SU-DHL-6 (cell line): Measurements from ENCODE around the gene RRAD.

ENCODE experiments used
- EZH2phosphoT487 ChIP-seq: fragments of 200-600 bp; sonication (generic), shearing (Covaris generic); conservative IDR thresholded peaks from 2 replicates; pipeline ENCODE4 v1.6.1; 2018; ENCODE audit warnings: mild to moderate bottlenecking, antibody characterized with exemption, low read length, moderate library complexity, mixed read lengths
- TF ChIP-seq, protein P1 (sequence below): fragments of 200-600 bp; sonication (generic); IDR thresholded peaks from one replicate; pipeline ENCODE4 v1.5.1; 2017; ENCODE audit warnings: antibody characterized with exemption, mild to moderate bottlenecking, low read length, moderate library complexity; ENCODE audit not compliant: insufficient read depth, poor library complexity, severe bottlenecking

DNA sequence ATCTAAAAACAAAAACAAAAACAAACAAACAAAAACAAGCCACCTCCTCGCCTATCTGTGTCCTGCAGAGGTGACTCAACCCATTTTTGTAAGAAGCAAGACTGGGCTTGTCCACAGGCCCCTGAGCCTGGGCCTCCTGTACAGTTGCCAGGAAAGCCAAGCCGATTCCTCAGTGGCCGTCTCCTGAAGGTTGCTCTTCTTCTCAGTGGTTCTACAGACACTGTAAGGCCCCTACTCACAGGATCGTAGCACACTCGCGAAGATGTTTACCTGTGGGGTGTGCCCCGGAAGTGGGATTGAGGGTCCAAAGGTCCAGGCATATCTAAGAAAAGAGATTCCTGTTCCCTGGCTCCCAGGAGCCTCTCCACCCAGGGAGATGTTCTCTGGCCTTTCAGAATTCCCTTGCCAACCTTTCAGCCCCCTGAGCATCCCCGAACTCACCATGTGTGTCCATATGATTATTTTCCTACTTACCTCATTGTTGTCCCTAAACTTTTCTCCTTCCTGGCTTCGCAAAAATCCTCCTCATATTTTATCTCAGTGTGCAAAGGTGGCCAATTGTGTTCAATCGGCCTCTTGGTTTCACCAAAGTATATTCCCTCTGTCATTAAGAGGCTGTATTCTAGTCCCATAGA lies 28.2 kb upstream of the RRAD start:
- TF ChIP-seq, protein P1, sequence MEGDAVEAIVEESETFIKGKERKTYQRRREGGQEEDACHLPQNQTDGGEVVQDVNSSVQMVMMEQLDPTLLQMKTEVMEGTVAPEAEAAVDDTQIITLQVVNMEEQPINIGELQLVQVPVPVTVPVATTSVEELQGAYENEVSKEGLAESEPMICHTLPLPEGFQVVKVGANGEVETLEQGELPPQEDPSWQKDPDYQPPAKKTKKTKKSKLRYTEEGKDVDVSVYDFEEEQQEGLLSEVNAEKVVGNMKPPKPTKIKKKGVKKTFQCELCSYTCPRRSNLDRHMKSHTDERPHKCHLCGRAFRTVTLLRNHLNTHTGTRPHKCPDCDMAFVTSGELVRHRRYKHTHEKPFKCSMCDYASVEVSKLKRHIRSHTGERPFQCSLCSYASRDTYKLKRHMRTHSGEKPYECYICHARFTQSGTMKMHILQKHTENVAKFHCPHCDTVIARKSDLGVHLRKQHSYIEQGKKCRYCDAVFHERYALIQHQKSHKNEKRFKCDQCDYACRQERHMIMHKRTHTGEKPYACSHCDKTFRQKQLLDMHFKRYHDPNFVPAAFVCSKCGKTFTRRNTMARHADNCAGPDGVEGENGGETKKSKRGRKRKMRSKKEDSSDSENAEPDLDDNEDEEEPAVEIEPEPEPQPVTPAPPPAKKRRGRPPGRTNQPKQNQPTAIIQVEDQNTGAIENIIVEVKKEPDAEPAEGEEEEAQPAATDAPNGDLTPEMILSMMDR: no peak
- TF ChIP-seq EZH2phosphoT487: no peak
